ENCODE measurements around the gene RNPEPL1. TPM values are rescaled to one million over a fixed set of nuclear protein-coding genes. Genes with fewer than 3 reads are reported as not detected.

Gene RNPEPL1
- total RNA-seq, 1 experiment from 2014 or later, result 88.2 TPM

DNA sequence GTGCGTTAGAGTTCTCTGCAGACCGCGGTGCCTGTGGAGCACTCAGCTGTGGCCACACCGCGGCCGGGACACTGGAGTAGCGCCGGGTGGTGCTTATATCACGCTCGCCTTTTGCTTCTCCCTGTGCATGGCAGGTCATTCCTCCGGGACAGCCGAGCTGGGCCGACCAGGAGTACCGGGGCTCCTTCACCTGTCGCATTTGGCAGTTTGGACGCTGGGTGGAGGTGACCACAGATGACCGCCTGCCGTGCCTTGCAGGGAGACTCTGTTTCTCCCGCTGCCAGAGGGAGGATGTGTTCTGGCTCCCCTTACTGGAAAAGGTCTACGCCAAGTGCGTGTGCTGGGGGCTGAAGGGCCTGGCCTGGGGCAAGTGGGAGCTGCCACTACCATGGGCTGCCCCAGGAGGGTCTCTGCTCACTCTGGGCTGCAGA lies 22.4 kb downstream of the RNPEPL1 start:
- Histone ChIP-seq H3K27me3 (ENCODE audit: control insufficient read depth, insufficient read depth, low read length) (no peaks in the 10 kb centered on the region), H3K4me3 (ENCODE audit: low read depth in 2 of 2, low read length in 2 of 2) (no peak overlapping the region), H3K4me1 (ENCODE audit: control insufficient read depth, insufficient read depth, low read length) (peaks cover 13% of the 10 kb centered on the region; the same call in 1 of the 2 replicates), H3K36me3 (ENCODE audit: control insufficient read depth, insufficient read depth, low read length) (peaks cover under 1% of the 10 kb centered on the region; the same call in 1 of the 2 replicates), H3K9me3 (ENCODE audit: control insufficient read depth, insufficient read depth, low read depth, low read length) (no peaks in the 10 kb centered on the region), H3K27ac (ENCODE audit: low read length) (no peak overlapping the region)
- ATAC-seq (no peak), DNase-seq (ENCODE audit: low read depth, low spot score) (no peak)
- TF ChIP-seq, protein P1, sequence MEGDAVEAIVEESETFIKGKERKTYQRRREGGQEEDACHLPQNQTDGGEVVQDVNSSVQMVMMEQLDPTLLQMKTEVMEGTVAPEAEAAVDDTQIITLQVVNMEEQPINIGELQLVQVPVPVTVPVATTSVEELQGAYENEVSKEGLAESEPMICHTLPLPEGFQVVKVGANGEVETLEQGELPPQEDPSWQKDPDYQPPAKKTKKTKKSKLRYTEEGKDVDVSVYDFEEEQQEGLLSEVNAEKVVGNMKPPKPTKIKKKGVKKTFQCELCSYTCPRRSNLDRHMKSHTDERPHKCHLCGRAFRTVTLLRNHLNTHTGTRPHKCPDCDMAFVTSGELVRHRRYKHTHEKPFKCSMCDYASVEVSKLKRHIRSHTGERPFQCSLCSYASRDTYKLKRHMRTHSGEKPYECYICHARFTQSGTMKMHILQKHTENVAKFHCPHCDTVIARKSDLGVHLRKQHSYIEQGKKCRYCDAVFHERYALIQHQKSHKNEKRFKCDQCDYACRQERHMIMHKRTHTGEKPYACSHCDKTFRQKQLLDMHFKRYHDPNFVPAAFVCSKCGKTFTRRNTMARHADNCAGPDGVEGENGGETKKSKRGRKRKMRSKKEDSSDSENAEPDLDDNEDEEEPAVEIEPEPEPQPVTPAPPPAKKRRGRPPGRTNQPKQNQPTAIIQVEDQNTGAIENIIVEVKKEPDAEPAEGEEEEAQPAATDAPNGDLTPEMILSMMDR (IDR thresholded peaks at IDR 0.05), result no peak
- TF ChIP-seq SIN3A (IDR thresholded peaks at IDR 0.05; ENCODE audit: borderline replicate concordance, insufficient read depth, low read depth, low read length), result no peak
- TF ChIP-seq POLR2AphosphoS5 (IDR thresholded peaks at IDR 0.05; ENCODE audit: low read depth, low read length), result no peak
- TF ChIP-seq, protein P2, sequence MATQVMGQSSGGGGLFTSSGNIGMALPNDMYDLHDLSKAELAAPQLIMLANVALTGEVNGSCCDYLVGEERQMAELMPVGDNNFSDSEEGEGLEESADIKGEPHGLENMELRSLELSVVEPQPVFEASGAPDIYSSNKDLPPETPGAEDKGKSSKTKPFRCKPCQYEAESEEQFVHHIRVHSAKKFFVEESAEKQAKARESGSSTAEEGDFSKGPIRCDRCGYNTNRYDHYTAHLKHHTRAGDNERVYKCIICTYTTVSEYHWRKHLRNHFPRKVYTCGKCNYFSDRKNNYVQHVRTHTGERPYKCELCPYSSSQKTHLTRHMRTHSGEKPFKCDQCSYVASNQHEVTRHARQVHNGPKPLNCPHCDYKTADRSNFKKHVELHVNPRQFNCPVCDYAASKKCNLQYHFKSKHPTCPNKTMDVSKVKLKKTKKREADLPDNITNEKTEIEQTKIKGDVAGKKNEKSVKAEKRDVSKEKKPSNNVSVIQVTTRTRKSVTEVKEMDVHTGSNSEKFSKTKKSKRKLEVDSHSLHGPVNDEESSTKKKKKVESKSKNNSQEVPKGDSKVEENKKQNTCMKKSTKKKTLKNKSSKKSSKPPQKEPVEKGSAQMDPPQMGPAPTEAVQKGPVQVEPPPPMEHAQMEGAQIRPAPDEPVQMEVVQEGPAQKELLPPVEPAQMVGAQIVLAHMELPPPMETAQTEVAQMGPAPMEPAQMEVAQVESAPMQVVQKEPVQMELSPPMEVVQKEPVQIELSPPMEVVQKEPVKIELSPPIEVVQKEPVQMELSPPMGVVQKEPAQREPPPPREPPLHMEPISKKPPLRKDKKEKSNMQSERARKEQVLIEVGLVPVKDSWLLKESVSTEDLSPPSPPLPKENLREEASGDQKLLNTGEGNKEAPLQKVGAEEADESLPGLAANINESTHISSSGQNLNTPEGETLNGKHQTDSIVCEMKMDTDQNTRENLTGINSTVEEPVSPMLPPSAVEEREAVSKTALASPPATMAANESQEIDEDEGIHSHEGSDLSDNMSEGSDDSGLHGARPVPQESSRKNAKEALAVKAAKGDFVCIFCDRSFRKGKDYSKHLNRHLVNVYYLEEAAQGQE (IDR thresholded peaks at IDR 0.05; ENCODE audit: insufficient read depth in 1 of 2, low read depth in 2 of 2, low read length in 1 of 2), result no peak
- TF ChIP-seq TCF7L2 (IDR thresholded peaks at IDR 0.05; ENCODE audit: low read depth, low read length), result no peak
- BruUV-seq (replicated peaks), result no TSS peak
- CTCF ChIA-PET, result no interaction called here
- POLR2A ChIA-PET, result no interaction called here
- intact Hi-C loops (cut with micrococcal nuclease; ENCODE audit: unreplicated experiment), result no loop called here
- in situ Hi-C loops (cut with HindIII; ENCODE audit: low pct_unique_long_range_greater_than_20kb, low sequenced_read_pairs), result no loop called here

DNA sequence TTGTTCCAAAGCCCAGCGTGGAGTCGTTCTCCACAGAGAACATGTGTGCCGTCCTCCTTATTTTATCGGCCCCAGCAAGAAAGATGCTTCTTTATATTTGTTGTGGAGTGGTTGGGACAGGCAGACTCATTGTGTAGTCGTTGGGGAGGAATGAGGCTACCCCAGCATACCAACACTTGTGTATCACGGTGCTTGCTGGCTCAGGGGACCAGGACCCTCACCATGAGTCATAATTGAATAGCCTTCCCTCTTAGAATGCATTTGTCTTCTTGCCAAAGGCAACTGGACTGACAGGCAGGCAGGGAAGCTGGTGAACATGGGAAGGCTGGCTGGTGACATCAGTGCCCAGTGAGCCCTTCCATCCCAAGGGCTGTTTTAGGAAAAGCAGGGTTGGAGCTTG lies 22.9 kb downstream of the RNPEPL1 start:
- intact Hi-C loops (cut with micrococcal nuclease; ENCODE audit: unreplicated experiment), result no loop called here
- CTCF ChIA-PET, result no interaction called here
- H3K27me3 ChIP-seq (ENCODE audit: control insufficient read depth, insufficient read depth, low read length), result no peaks in the 10 kb centered on the region
- no peak overlapping the region for H3K4me3 ChIP-seq (ENCODE audit: low read depth in 2 of 2, low read length in 2 of 2)
- TF ChIP-seq POLR2AphosphoS5 (IDR thresholded peaks at IDR 0.05; ENCODE audit: low read depth, low read length), result no peak
- no peak for TF ChIP-seq TCF7L2 (IDR thresholded peaks at IDR 0.05; ENCODE audit: low read depth, low read length)
- TF ChIP-seq, protein P1 (IDR thresholded peaks at IDR 0.05), result no peak
- TF ChIP-seq SIN3A (IDR thresholded peaks at IDR 0.05; ENCODE audit: borderline replicate concordance, insufficient read depth, low read depth, low read length), result no peak
- TF ChIP-seq, protein P2 (IDR thresholded peaks at IDR 0.05; ENCODE audit: insufficient read depth in 1 of 2, low read depth in 2 of 2, low read length in 1 of 2), result no peak
- ATAC-seq (no peak), DNase-seq (ENCODE audit: low read depth, low spot score) (no peak)
- BruUV-seq (replicated peaks), result no TSS peak
- POLR2A ChIA-PET, result no interaction called here
- no peaks in the 10 kb centered on the region for H3K9me3 ChIP-seq (ENCODE audit: control insufficient read depth, insufficient read depth, low read depth, low read length)
- in situ Hi-C loops (cut with HindIII; ENCODE audit: low pct_unique_long_range_greater_than_20kb, low sequenced_read_pairs), result no loop called here
- H3K4me1 ChIP-seq (ENCODE audit: control insufficient read depth, insufficient read depth, low read length), result peaks cover 13% of the 10 kb centered on the region; the same call in 1 of the 2 replicates
- H3K27ac ChIP-seq (ENCODE audit: low read length), result no peak overlapping the region
- no peaks in the 10 kb centered on the region; the same call in 1 of the 2 replicates for H3K36me3 ChIP-seq (ENCODE audit: control insufficient read depth, insufficient read depth, low read length)
